Measurements from ENCODE around the gene TRPM3. TPM values are rescaled to one million over a fixed set of nuclear protein-coding genes. Genes with fewer than 3 reads are reported as not detected.

The TRPM3 gene
- total RNA-seq, 1 experiment from 2014 or later = not detected

DNA sequence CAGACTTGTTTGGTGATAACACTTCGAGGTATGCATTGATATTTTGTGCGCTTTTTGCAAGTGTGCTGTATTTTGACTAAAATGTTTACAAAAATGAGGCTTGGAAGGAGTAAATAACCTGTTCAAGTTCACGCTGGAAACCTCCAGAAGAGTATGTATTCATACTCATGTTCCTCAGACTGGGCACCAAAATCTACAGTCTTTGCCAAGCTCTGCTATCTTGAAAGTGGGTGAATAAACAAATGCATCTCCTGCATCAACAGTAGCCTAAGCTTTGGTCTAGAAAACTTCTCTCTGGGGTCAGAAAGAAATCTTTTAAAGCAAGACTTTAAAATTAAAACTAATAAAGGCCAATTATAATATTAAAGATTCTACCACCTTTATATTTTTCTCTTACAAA, 157.9 kb downstream of the TRPM3 start:
- CTCF ChIA-PET = no interaction called here
- H3K79me2 ChIP-seq (ENCODE audit: low read length) = no peaks in the 10 kb centered on the region

DNA sequence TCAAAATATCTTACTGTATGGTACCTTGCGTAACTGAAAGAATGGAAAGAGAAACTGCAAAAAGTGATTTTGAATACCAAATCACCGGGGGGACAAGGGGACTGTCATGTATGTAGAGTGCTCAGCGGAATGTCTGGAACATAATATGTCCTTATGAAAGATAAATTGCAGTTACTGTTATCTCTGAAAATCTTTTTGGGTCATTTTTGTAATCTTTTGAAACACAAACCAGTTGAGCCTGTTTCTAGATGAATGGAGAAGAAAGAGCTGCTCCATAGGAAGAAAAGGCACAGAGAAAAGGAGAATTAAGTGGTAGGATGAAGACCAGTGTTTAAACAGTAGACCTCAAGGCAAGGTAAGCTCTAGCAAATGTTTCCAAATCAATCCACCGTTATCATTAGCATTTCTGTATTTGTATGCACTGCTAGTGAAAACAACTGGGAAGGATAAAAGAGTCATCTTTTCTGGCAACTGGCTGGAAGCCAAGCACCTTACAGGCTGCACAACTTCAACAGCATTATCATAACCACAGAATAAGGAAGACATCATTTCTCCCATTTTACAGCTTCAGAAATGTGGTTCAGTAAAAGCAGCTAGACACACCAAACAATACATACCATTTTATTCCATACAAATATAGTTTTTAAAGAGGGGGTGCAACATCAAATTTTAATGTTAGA, 158.5 kb downstream of the TRPM3 start:
- ATAC-seq (no peak), DNase-seq (no peak)
- Histone ChIP-seq H3K4me1 (ENCODE audit: insufficient read depth, low read length) (no peaks in the 10 kb centered on the region), H2AFZ (ENCODE audit: low read length) (no peak overlapping the region), H3K9me2 (replicated peaks; ENCODE audit: low read length) (no peaks in the 10 kb centered on the region), H3F3A (ENCODE audit: low read length, unreplicated experiment) (no peaks in the 10 kb centered on the region), H3K79me2 (ENCODE audit: low read length) (no peaks in the 10 kb centered on the region), H3K9me3 (ENCODE audit: low read length) (no peaks in the 10 kb centered on the region), H3K4me2 (ENCODE audit: low read length) (no peak overlapping the region), H3K36me3 (ENCODE audit: low read depth, low read length) (no peaks in the 10 kb centered on the region), H3K9ac (ENCODE audit: low read length) (no peak overlapping the region), H3K27ac (ENCODE audit: low read length) (no peak overlapping the region), H4K20me1 (ENCODE audit: low read length) (no peaks in the 10 kb centered on the region), H3K4me3 (ENCODE audit: low read length) (no peak overlapping the region), H3K27me3 (ENCODE audit: low read length) (no peaks in the 10 kb centered on the region)
- POLR2A ChIA-PET (ENCODE audit: unreplicated experiment) = no interaction called here
- TF ChIP-seq, protein P1, sequence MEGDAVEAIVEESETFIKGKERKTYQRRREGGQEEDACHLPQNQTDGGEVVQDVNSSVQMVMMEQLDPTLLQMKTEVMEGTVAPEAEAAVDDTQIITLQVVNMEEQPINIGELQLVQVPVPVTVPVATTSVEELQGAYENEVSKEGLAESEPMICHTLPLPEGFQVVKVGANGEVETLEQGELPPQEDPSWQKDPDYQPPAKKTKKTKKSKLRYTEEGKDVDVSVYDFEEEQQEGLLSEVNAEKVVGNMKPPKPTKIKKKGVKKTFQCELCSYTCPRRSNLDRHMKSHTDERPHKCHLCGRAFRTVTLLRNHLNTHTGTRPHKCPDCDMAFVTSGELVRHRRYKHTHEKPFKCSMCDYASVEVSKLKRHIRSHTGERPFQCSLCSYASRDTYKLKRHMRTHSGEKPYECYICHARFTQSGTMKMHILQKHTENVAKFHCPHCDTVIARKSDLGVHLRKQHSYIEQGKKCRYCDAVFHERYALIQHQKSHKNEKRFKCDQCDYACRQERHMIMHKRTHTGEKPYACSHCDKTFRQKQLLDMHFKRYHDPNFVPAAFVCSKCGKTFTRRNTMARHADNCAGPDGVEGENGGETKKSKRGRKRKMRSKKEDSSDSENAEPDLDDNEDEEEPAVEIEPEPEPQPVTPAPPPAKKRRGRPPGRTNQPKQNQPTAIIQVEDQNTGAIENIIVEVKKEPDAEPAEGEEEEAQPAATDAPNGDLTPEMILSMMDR (conservative IDR thresholded peaks at IDR 0.05; ENCODE audit: low read depth, low read length) = no peak
- TF ChIP-seq EZH2 (IDR thresholded peaks at IDR 0.05; ENCODE audit: low read length, unreplicated experiment) (no peak), EZH2phosphoT487 (IDR thresholded peaks at IDR 0.05; ENCODE audit: borderline replicate concordance, low read length) (no peak)
- intact Hi-C loops (cut with micrococcal nuclease) = no loop called here
- BruUV-seq (replicated peaks) = no TSS peak
- CTCF ChIA-PET = no interaction called here

More for the DNA sequence above, 157.9 kb downstream of the TRPM3 start:
- Histone ChIP-seq H3K4me1 (ENCODE audit: insufficient read depth, low read length) (no peaks in the 10 kb centered on the region), H3K4me2 (ENCODE audit: low read length) (no peak overlapping the region), H3K9me2 (replicated peaks; ENCODE audit: low read length) (no peaks in the 10 kb centered on the region), H3K9me3 (ENCODE audit: low read length) (no peaks in the 10 kb centered on the region), H3K36me3 (ENCODE audit: low read depth, low read length) (no peaks in the 10 kb centered on the region), H4K20me1 (ENCODE audit: low read length) (no peaks in the 10 kb centered on the region), H3K27me3 (ENCODE audit: low read length) (no peaks in the 10 kb centered on the region), H3K4me3 (ENCODE audit: low read length) (no peak overlapping the region), H3K27ac (ENCODE audit: low read length) (no peak overlapping the region), H2AFZ (ENCODE audit: low read length) (no peak overlapping the region), H3F3A (ENCODE audit: low read length, unreplicated experiment) (no peaks in the 10 kb centered on the region), H3K9ac (ENCODE audit: low read length) (no peak overlapping the region)
- TF ChIP-seq EZH2phosphoT487 (IDR thresholded peaks at IDR 0.05; ENCODE audit: borderline replicate concordance, low read length) (no peak), EZH2 (IDR thresholded peaks at IDR 0.05; ENCODE audit: low read length, unreplicated experiment) (no peak)
- TF ChIP-seq, protein P1 (conservative IDR thresholded peaks at IDR 0.05; ENCODE audit: low read depth, low read length) = no peak
- BruUV-seq (replicated peaks) = no TSS peak
- POLR2A ChIA-PET (ENCODE audit: unreplicated experiment) = no interaction called here
- ATAC-seq = no peak
- DNase-seq = no peak
- intact Hi-C loops (cut with micrococcal nuclease) = no loop called here

DNA sequence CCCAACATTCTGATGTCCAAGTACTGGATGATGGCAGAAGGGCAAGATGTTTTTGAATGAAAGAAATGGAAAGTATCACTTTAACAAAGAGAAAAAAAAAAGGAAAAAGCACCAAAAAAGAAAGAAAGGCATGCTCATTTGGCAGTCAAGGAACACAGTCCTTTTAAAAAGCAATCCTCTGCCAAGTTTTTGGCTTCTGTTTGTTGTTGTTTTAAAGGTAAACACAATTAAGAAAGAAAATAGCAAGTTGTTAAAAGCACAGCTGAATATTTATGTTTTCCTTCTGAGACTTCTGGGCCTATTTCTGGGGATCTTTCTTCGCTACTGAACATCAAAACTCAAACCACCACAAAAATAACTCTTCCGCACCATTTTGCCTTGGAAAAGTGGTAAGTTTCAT, 162.1 kb downstream of the TRPM3 start:
- no peak for TF ChIP-seq EZH2phosphoT487 (IDR thresholded peaks at IDR 0.05; ENCODE audit: borderline replicate concordance, low read length)
- no peak for TF ChIP-seq EZH2 (IDR thresholded peaks at IDR 0.05; ENCODE audit: low read length, unreplicated experiment)
- TF ChIP-seq, protein P1 (conservative IDR thresholded peaks at IDR 0.05; ENCODE audit: low read depth, low read length) = no peak
- CTCF ChIA-PET = no interaction called here
- Histone ChIP-seq H3K27me3 (ENCODE audit: low read length) (no peaks in the 10 kb centered on the region), H3K9me3 (ENCODE audit: low read length) (no peaks in the 10 kb centered on the region), H3K9ac (ENCODE audit: low read length) (no peak overlapping the region), H3K4me1 (ENCODE audit: insufficient read depth, low read length) (no peaks in the 10 kb centered on the region), H3F3A (ENCODE audit: low read length, unreplicated experiment) (no peaks in the 10 kb centered on the region), H3K79me2 (ENCODE audit: low read length) (no peaks in the 10 kb centered on the region), H3K4me2 (ENCODE audit: low read length) (no peak overlapping the region), H4K20me1 (ENCODE audit: low read length) (no peaks in the 10 kb centered on the region), H3K27ac (ENCODE audit: low read length) (no peak overlapping the region), H3K36me3 (ENCODE audit: low read depth, low read length) (no peaks in the 10 kb centered on the region), H3K9me2 (replicated peaks; ENCODE audit: low read length) (no peaks in the 10 kb centered on the region), H2AFZ (ENCODE audit: low read length) (no peak overlapping the region), H3K4me3 (ENCODE audit: low read length) (no peak overlapping the region)
- POLR2A ChIA-PET (ENCODE audit: unreplicated experiment) = no interaction called here
- intact Hi-C loops (cut with micrococcal nuclease) = no loop called here
- ATAC-seq = no peak
- BruUV-seq (replicated peaks) = no TSS peak
- DNase-seq = no peak

Data from PC-3 (cell line).